GM19193 (cell line): Measurements from ENCODE around the gene ABHD11.

Source experiments
- POLR2A ChIP-seq: IDR thresholded peaks from 4 replicates; pipeline ENCODE4 v1.6.1; 2011; ENCODE audit not compliant: insufficient read depth, insufficient read length; ENCODE audit errors: extremely low read depth

ABHD11 gene

DNA sequence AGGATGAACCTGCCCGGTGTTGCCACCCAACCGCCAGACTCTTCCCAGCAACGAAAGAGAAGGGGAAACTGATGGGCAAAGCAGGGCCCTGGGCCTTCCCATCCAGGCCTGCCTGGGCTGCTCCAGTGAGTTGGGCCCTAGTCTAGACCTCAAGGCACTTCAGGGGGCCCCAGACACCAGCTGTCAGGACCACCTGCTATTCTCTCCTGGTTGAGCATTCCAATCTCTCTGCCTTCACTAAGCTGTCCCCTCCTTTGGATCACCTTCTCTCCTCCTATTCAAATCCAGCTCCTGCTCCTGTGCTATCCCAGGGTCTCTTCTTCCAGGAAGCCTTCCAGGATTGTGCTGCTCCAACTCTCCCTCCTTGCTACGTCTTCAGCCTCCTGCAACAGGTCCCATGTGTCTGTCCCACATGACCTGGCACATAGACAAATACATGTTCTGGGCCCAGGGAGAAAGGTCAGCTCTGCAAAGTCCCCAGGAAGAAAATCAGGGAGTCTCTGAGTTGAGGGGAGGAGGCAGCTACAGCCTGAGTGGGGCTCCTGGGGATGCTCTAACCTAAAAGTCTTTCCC lies 22.2 kb downstream of the ABHD11 start:
- TF ChIP-seq POLR2A, result no peak

DNA sequence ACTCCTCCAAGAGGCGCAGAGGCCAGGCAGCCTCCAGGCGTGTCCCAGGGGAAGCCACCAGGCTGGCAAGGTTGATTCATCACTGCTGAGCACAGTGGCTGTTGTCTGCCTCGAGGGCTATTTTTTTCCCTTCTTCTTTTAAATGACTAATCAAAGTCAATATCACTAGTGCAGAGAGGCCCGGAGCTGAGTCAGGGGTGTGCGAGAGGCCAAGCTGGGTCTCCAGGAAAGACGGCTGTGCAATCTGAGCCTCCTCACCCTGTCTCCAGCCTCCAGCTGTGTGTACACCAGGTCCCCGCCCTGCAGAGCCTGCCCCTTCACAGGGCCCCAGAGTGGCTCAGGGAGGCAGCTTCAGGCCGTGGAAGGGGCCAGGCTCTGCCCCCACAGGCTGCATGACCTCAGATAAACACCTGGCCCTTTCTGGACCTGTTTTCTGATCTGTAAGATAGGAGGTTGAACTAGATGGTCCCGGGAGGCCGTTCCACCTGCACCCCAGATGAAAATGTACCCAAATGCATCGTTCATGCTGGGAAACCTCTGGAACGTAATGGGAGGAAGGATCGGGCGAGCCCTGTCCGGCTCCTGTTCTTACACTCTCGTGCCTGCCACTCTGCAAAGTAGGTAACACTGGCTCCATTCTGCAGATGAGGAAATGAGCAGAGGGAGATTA lies 22.8 kb downstream of the ABHD11 start:
- no peak for TF ChIP-seq POLR2A

DNA sequence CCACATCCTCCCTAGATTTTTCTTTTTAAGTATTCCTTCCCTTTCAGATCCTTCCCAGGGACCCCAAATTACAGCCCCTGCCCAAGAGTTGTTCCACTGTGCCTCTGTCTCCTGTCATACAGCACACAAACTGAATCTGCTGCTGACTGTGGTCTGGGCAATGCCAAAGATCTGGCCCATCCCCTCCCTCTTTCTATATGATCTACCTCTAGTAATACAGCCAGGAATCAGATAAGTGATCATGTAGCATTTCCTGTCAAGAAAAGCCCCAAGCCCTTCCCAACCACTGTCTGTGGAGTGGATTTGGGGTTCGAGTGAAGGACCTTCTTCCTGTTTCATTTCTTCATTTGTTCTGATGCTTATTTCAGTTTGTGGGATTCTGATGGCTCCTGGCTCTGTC lies 25.8 kb downstream of the ABHD11 start:
- no peak for TF ChIP-seq POLR2A

DNA sequence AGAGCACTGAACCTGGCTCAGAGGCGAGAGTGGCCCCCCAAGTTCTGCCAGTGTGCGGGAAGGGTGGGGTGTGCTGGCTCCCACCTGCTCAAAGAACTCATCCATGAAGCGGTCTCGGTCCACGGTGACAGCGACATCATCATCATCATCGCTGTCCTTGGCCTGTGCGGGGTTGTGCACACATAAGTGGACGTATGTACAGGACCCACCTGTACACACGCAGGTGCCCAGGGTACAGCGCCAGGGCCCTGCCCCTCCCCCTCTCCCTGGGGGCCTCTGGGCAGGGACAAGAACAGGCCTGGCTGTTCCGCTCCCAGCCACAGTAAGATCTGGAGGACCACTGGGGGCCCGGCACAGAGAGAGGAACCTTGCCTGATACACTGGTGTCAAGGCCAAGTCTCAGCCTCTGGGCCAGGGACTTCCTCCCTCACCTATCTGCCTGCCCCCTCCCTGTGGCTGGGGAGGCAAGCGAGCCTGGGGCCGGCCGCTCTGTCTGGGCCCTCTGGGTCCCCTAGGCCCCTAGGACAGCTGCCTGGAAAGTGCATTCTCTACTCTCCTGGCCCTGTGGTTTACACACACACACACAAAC lies 29.5 kb downstream of the ABHD11 start:
- TF ChIP-seq POLR2A, result no peak

DNA sequence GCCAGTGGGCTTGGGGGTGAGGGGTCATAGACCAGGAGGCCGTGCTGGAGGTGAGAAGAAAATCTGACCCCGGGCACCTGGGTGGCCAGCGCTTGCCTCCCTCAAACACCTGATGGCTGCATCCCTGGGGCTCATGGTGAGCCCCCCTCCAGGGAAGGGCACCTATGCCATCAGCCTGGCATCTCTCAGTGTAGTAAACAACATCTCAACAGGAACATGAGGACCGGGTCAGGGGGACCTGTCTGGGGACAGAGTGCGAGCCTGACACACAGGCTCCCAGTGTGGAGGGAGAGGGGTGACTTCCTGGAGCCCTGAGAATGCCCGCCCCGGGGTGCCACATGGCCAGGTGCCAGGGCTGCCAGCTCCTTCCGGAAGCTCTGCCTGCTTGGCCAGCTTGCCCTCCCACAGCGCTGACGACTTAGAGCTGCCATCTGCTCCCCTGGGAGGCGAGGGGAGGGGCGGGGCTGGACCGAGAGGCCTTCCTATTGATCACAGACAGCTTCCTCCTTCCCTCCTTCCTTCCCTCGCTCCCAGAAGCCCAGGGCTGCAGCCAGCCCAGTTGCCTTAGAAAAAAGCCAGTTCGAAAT lies 31.5 kb downstream of the ABHD11 start:
- no peak for TF ChIP-seq POLR2A

DNA sequence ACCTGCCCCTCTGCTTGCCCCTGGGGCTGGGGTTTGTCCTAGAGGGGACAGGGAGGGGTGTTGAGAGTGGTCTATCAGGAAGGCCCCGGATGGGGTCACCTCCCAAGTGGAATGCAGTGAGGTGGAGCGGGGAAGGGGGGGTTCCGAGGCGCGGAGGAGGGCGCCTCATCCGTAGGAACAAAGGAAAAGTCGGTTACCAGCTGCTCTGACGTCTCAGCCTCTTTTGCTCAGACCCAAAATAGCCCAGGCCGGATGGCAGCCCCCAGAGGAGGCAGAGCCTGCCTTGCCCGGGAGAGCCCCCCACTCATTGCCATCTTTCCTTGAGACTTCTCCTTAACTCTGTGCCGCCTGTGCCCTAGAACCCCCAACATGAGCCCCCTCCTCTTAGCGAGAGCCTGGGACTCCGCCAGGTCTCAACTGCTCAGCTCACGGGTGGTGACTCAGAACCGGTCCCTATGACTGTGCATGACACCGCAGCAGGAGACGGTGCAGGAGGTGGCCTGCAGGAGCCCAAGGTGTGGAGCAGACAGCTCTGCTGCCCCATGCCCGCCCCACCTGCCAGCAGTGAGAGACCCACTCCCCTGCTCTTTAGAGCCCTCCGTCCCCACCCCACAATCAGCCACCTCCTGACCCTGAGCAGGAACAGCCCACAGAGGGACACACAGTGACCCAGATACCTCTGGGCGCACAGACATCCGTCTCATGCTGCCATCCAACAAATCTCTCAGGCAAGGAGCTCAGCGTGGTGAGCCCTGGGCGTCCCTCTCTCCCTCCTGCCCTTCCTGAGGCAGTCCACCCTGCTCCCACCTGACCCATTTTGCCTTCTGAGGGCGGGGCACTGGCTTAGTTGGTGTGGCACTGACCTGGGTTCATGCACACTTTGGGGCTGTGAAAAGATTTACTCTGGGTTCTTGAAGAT lies 32.2 kb downstream of the ABHD11 start:
- TF ChIP-seq POLR2A, result no peak

DNA sequence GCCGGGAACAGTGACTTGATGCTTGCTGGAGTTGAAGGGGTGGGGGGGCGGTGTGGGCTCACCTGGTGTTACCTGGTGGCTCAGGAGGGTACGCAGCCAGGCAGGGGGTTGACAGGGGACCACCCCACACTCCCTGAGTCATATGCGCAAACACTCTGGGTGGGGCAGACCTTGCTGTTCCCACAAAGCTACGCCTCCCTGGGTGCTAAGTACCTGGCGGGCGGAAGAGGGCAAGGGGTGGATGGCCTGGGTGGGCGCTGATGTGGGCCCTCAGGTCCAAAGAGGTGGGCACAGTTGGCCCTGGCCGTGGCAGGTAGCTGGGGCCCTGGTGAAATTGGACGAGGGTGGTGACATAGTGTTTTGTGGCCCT lies 33.1 kb downstream of the ABHD11 start:
- TF ChIP-seq POLR2A, result no peak

DNA sequence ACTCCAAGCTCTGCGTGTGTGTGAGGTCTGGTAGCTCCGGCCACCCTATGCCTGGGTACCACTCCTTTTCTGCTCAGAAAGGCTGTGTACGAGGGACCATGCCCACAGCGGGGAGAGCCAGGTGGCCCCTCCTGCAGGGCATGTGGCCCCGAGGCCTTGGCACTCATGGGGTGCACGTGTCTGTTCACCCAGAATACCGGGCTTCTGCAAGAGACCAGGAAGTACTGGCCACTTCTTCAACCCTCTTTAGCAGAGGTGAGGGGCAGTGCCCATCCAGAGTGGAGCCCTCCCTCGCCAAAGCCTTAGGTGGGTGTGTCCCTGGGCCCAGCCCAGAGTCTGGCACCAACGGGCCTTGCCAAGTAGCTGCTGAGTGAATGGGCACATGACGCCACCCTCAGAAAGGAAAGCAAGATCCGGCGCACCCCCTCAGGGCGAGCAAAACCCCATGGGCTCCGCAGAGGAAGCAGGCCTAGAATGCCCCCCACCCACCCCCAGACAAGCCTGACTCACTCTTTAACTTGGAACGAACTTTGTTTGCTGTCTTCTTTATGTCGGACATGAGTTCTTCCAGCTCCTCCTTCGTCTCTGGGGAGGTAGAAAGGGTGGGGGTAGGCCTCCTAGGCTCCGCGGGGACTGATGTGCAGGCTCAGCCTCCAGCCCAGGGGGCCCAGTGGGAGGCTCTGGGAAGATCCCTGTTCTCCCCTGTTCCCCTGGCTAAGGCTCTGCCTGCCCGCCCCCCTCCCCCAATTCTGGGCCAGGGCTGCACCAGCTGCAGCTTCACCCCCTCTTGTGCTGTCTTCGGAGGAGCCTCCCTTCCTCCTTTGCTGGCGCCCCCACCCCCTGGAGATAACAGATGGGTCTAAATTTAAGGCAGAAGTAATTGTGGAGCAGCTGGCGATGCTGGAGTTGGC lies 33.7 kb downstream of the ABHD11 start:
- no peak for TF ChIP-seq POLR2A

DNA sequence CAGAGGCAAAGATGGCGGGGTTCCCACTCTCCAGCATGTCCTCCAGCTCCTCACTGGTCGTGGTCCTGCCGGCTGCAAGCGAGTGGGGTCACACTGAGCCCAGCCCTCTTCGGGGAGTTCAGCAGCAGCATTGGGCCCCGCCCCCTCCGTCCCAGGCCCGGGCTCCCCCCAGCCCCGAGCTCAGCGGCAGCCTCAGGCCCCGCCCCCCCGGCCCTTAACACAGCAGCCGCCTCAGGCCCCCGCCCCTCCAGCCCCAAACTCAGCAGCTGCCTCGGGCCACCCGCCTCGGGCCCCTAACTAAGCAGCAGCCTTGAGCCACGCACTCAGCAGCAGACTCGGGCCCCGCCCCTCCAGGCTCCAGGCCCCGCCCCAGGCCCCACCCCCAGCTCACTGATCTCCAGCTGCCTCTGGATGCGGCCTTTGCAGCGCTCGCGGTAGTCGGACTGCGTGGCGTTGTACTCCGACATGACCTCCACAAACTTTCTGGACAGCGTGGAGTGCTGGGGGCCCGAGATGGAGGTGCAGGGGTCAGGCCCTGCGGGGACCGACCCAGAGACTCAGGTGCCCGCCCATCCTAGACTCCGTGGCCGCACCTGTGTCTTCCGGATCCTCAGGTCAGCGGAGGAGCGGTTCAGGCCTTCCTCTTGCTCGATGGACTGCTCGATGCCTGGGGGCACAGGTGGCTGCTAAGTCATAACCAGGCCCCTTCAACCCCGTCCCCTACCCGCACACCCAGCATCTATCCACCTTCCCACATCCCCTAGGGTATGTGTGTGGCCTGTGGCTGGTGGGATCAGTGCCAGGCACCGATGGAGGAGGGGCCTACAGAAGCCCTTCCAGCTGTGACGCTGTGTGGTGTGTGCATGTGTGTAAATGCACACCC lies 34.6 kb downstream of the ABHD11 start:
- TF ChIP-seq POLR2A, result no peak

DNA sequence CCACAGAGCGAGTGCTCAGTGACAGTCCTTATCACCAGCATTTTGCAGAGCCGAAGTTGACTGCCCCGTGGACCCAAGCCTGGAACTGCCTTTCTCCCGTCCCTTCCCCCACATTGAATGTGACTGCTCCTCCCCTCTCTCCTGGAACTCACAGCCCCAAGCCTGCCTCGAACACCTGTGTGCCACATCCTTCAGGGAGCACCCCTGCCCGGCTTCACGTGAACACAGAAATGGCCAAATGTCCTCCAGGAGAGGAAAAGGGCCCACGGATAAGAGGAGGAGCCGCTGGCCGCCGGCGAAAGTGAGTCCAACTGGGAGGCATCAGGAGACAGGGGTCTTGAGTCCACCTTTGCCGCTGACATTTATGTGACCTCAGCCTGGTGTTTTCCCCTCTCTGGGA lies 35.4 kb downstream of the ABHD11 start:
- TF ChIP-seq POLR2A, result no peak

DNA sequence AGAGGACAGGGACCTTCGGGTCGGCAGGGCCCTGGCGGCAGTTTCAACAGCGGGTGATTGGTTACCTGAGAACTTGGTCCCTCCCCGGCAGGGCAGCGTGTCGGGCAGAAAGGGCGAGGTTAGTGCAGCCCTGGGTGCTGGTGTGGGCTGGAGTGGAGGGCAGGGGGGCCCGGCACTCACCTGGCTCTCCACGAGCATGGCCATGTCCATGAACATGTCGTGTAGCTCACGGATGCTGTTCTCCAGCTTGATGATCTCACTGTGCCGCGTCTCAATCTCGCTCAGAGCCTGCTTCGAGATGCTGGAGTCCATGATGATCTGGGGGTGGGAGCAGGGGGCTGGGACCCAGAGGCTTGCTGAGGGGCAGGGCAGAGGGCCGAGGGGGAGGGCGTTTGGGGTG lies 35.9 kb downstream of the ABHD11 start:
- no peak for TF ChIP-seq POLR2A

DNA sequence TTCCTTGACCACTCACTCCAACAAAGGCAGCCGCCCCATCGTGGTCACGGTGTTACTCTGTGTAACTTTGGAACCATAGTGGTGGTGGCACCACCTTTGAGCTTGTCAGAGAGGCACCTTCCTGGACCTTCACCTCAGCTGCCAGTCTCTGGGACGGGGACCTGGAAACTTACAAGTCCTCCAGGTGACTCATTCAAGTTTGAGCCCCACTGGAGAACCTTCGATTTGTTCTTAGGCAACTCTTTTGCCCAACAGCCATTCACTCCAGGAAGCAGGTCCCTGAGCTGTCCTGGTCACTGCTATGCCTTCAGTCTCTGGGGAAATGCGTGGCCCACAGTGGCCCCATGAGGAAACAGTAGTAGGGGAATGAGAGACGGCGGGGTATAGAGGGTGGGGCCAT lies 36.4 kb downstream of the ABHD11 start:
- no peak for TF ChIP-seq POLR2A

DNA sequence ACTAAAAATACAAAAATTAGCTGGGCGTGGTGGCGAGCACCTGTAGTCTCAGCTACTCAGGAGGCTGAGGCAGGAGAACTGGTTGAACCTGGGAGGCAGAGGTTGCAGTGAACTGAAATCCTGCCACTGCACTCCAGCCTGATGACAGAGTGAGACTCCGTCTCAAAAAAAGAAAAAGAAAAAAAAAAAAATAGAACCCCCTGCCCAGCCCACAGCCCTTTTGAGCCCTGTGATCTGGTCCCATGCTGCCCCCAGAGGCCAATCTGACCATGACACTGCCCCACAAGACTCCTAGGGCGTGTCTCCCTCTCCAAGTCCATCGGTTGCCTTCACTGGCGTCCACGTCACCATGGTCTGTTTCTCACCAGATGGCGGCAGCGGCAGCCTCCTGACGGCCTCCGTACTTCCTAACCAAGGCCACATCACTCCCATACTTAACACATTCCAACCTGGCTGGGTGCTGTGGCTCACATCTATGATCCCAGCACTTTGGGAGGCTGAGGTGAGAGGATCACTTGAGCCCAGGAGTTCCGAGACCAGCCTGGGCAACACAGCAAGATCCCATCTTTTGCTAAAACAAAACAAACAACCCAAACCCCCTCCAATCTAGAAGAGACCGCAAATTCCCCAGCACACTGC lies 37.1 kb downstream of the ABHD11 start:
- no peak for TF ChIP-seq POLR2A
